SU-DHL-6 (cell line): Measurements from ENCODE around the gene TBC1D10B.

Experiments
- H2AFZ ChIP-seq: fragments of 200-600 bp; sonication (generic); 2 replicates; pipeline ENCODE4 v1.6.1; 2014; ENCODE audit warnings: low read depth, mild to moderate bottlenecking, moderate library complexity, mixed read lengths, antibody characterized with exemption, low read length; ENCODE audit not compliant: severe bottlenecking
- H3F3A ChIP-seq: fragments of 200-600 bp; shearing (Covaris generic); 2 replicates; pipeline ENCODE4 v1.6.0; 2016; ENCODE audit warnings: antibody characterized with exemption, mild to moderate bottlenecking; ENCODE audit not compliant: insufficient read depth
- H3K27ac ChIP-seq: fragments of 200-600 bp; sonication (generic); 2 replicates; pipeline ENCODE4 v1.5.1; 2016; ENCODE audit warnings: low read depth, mild to moderate bottlenecking, low read length, moderate library complexity, mixed read lengths
- H3K27me3 ChIP-seq: fragments of 200-600 bp; sonication (generic), shearing (Covaris generic); 2 replicates; pipeline ENCODE4 v1.6.0; 2014; ENCODE audit warnings: mild to moderate bottlenecking, low read length
- H3K36me3 ChIP-seq: fragments of 200-600 bp; sonication (generic); 2 replicates; pipeline ENCODE4 v1.6.1; 2014; ENCODE audit warnings: mild to moderate bottlenecking, low read length, mixed read lengths
- H3K4me2 ChIP-seq: fragments of 300-600, 200-600 bp; shearing (Covaris generic), sonication (generic); 2 replicates; pipeline ENCODE4 v1.6.0; 2014; ENCODE audit warnings: low read length, low read depth, mild to moderate bottlenecking; ENCODE audit not compliant: poor library complexity, severe bottlenecking
- H3K4me3 ChIP-seq: fragments of 200-600 bp; sonication (generic); 2 replicates; pipeline ENCODE4 v1.5.1; 2014; ENCODE audit warnings: antibody characterized with exemption, low read length, mild to moderate bottlenecking, mixed read lengths; ENCODE audit not compliant: insufficient read depth, poor library complexity, severe bottlenecking
- H3K79me2 ChIP-seq: fragments of 200-600 bp; sonication (generic); 2 replicates; pipeline ENCODE4 v1.6.1; 2014; ENCODE audit warnings: mild to moderate bottlenecking, low read length, moderate library complexity; ENCODE audit not compliant: insufficient read depth
- H3K9ac ChIP-seq: fragments of 200-600 bp; sonication (generic); 2 replicates; pipeline ENCODE4 v1.7.0; 2014; ENCODE audit warnings: mild to moderate bottlenecking, low read length
- H3K9me2 ChIP-seq: fragments of 200-600 bp; sonication (generic); replicated peaks from 2 replicates; pipeline ENCODE4 v1.6.1; 2014; ENCODE audit warnings: low read length; ENCODE audit not compliant: insufficient read depth
- H3K9me3 ChIP-seq: fragments of 200-600 bp; sonication (generic); 2 replicates; pipeline ENCODE4 v1.6.1; 2014; ENCODE audit warnings: low read length, mixed read lengths; ENCODE audit not compliant: insufficient read depth
- H4K20me1 ChIP-seq: fragments of 200-600 bp; sonication (generic); 2 replicates; pipeline ENCODE4 v1.6.1; 2014; ENCODE audit warnings: low read depth, mild to moderate bottlenecking, antibody characterized with exemption, low read length, moderate library complexity, mixed read lengths
- EZH2phosphoT487 ChIP-seq: fragments of 200-600 bp; sonication (generic), shearing (Covaris generic); conservative IDR thresholded peaks from 2 replicates; pipeline ENCODE4 v1.6.1; 2018; ENCODE audit warnings: mild to moderate bottlenecking, antibody characterized with exemption, low read length, moderate library complexity, mixed read lengths
- TF ChIP-seq, protein P1 (sequence below): fragments of 200-600 bp; sonication (generic); IDR thresholded peaks from one replicate; pipeline ENCODE4 v1.5.1; 2017; ENCODE audit warnings: antibody characterized with exemption, mild to moderate bottlenecking, low read length, moderate library complexity; ENCODE audit not compliant: insufficient read depth, poor library complexity, severe bottlenecking

Gene TBC1D10B

DNA sequence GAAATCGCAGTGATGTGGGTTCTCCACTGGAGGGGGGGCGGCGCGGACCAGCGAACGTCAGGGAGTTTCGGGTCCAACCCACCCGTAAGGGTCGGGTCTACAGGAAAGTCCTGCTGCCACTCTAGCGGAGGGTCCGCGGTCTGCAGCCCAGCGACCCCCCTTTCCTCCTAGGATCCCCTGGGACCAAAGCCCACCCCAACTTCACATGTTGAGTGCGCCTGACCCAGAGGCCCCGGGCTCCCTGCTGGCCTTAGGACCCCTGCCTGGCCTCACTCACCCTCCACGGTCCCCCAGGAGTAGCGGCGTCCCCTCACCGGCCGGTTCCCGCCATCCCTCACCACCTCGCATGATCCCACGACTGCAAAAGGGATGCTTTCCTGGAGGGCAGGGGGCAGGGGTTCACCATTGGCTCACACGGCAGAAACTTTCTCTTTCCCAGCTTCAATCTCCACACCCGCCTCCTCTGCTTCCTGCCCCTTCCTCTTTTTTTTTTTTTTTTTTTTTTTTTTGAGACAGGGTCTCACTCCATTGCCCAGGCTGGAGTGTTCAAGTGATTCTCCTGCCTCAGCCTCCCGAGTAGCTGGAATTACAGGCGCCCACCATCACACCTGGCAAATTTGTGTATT, 9.0 kb upstream of the TBC1D10B start:
- no peak for TF ChIP-seq EZH2phosphoT487
- TF ChIP-seq, protein P1, sequence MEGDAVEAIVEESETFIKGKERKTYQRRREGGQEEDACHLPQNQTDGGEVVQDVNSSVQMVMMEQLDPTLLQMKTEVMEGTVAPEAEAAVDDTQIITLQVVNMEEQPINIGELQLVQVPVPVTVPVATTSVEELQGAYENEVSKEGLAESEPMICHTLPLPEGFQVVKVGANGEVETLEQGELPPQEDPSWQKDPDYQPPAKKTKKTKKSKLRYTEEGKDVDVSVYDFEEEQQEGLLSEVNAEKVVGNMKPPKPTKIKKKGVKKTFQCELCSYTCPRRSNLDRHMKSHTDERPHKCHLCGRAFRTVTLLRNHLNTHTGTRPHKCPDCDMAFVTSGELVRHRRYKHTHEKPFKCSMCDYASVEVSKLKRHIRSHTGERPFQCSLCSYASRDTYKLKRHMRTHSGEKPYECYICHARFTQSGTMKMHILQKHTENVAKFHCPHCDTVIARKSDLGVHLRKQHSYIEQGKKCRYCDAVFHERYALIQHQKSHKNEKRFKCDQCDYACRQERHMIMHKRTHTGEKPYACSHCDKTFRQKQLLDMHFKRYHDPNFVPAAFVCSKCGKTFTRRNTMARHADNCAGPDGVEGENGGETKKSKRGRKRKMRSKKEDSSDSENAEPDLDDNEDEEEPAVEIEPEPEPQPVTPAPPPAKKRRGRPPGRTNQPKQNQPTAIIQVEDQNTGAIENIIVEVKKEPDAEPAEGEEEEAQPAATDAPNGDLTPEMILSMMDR = no peak
- H4K20me1 ChIP-seq = no peaks in the 10 kb centered on the region
- H3K9ac ChIP-seq = peak overlapping the region; percentile 70
- H3K9me2 ChIP-seq = no peaks in the 10 kb centered on the region
- H2AFZ ChIP-seq = no peak overlapping the region
- peak overlapping the region; percentile 57 for H3K4me3 ChIP-seq
- H3K9me3 ChIP-seq = no peaks in the 10 kb centered on the region
- peak overlapping the region; percentile 91 for H3K27ac ChIP-seq
- H3K27me3 ChIP-seq = no peaks in the 10 kb centered on the region
- H3K4me2 ChIP-seq = peak overlapping the region; percentile 81
- peaks cover 13% of the 10 kb centered on the region for H3K79me2 ChIP-seq
- H3F3A ChIP-seq = peaks cover 22% of the 10 kb centered on the region
- H3K36me3 ChIP-seq = no peaks in the 10 kb centered on the region

- Histone ChIP-seq H4K20me1 (no peaks in the 10 kb centered on the region), H3K27ac (peak overlapping the region; percentile 91), H3K79me2 (peaks cover 13% of the 10 kb centered on the region), H3K9me3 (no peaks in the 10 kb centered on the region), H3K4me3 (peak overlapping the region; percentile 57), H3K4me2 (peak overlapping the region; percentile 95), H3K36me3 (no peaks in the 10 kb centered on the region), H3K27me3 (no peaks in the 10 kb centered on the region), H3K9me2 (no peaks in the 10 kb centered on the region), H2AFZ (no peak overlapping the region), H3K9ac (peak overlapping the region; percentile 73), H3F3A (peaks cover 22% of the 10 kb centered on the region)
- no peak for TF ChIP-seq EZH2phosphoT487
Observed at GRCh38 chr16:30378236-30379157, 8.2 kb upstream of the TBC1D10B start.

GRCh38 chr16:30377812-30378235, 7.5 kb upstream of the TBC1D10B start:
- Histone ChIP-seq H3K9ac (peak overlapping the region; percentile 73), H3K4me2 (peak overlapping the region; percentile 95), H3K4me3 (peak overlapping the region; percentile 60), H3K27ac (peak overlapping the region; percentile 91), H2AFZ (peak overlapping the region; percentile 50), H4K20me1 (no peaks in the 10 kb centered on the region), H3K9me3 (no peaks in the 10 kb centered on the region), H3K27me3 (no peaks in the 10 kb centered on the region), H3K36me3 (no peaks in the 10 kb centered on the region), H3K9me2 (no peaks in the 10 kb centered on the region), H3F3A (peaks cover 22% of the 10 kb centered on the region), H3K79me2 (peaks cover 13% of the 10 kb centered on the region)
- TF ChIP-seq, protein P1 = no peak
- TF ChIP-seq EZH2phosphoT487 = no peak
